ENCODE measurements around the gene OR13C9. TPM values are rescaled to one million over a fixed set of nuclear protein-coding genes. Genes with fewer than 3 reads are reported as not detected.

OR13C9 gene
- total and polyA plus RNA-seq, 10 of the 15 experiments (the other 5 are each of a cell fraction or from before 2014, with no cell fraction given): not detected

- peak; percentile 62; the same call in 1 of the 2 replicates for TF ChIP-seq MTA2 (IDR thresholded peaks at IDR 0.05; ENCODE audit: low read depth)
- TF ChIP-seq, protein P1, sequence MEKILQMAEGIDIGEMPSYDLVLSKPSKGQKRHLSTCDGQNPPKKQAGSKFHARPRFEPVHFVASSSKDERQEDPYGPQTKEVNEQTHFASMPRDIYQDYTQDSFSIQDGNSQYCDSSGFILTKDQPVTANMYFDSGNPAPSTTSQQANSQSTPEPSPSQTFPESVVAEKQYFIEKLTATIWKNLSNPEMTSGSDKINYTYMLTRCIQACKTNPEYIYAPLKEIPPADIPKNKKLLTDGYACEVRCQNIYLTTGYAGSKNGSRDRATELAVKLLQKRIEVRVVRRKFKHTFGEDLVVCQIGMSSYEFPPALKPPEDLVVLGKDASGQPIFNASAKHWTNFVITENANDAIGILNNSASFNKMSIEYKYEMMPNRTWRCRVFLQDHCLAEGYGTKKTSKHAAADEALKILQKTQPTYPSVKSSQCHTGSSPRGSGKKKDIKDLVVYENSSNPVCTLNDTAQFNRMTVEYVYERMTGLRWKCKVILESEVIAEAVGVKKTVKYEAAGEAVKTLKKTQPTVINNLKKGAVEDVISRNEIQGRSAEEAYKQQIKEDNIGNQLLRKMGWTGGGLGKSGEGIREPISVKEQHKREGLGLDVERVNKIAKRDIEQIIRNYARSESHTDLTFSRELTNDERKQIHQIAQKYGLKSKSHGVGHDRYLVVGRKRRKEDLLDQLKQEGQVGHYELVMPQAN (conservative IDR thresholded peaks at IDR 0.05): no peak
- no peaks in the 10 kb centered on the region for H3K9me3 ChIP-seq (replicated peaks; ENCODE audit: control insufficient read depth, insufficient read depth, low read length)
- no peaks in the 10 kb centered on the region for H3K4me1 ChIP-seq (ENCODE audit: control insufficient read depth, insufficient read depth, low read length)
- no peaks in the 10 kb centered on the region for H3K79me2 ChIP-seq (ENCODE audit: control insufficient read depth, insufficient read depth, low read length)
- H3K4me2 ChIP-seq (ENCODE audit: control insufficient read depth, insufficient read depth): no peak overlapping the region
- 4% methylated on average over 2 of the region's 2 CpGs for WGBS (ENCODE audit: insufficient coverage, insufficient replicate concordance, low lambda C conversion rate, missing lambda C conversion rate)
- no TSS peak for BruUV-seq (replicated peaks)
- no peaks in the 10 kb centered on the region for H3K27me3 ChIP-seq (replicated peaks in 1 of 2; ENCODE audit: control insufficient read depth in 2 of 2, insufficient read depth in 2 of 2, low read length in 1 of 2)
- CTCF ChIA-PET: interaction anchor here (1.3 kb wide), 1 partner anchor 25 kb away, joined by 4 read pairs; no protein-coding TSS in a partner anchor
- in situ Hi-C loops (cut with MboI) (no loop called here), intact Hi-C loops (cut with micrococcal nuclease; ENCODE audit: unreplicated experiment) (no loop called here)
- no peak overlapping the region for H2AFZ ChIP-seq (ENCODE audit: control insufficient read depth, low read depth, low read length)
- no peak overlapping the region for H3K27ac ChIP-seq (ENCODE audit: control insufficient read depth, insufficient read depth)
- no peaks in the 10 kb centered on the region for H4K20me1 ChIP-seq (ENCODE audit: control insufficient read depth, insufficient read depth)
- POLR2A ChIA-PET: no interaction called here
- FAIRE-seq (no peak), ATAC-seq (peak; percentile 68), DNase-seq (ENCODE audit: low read depth, low spot score) (no peak)
- H3K36me3 ChIP-seq (ENCODE audit: control insufficient read depth in 2 of 2, insufficient read depth in 2 of 2, low read length in 1 of 2): no peaks in the 10 kb centered on the region
- no peak overlapping the region for H3K9ac ChIP-seq (ENCODE audit: control insufficient read depth, insufficient read depth, low read length)
- SMC1A ChIA-PET (ENCODE audit: uncharacterized antibody, unreplicated experiment): interaction anchor here (0.5 to 1.3 kb wide), 4 partner anchors 18 to 160 kb away, joined by 3 to 5 read pairs (median 4); no protein-coding TSS in a partner anchor
- no peak overlapping the region for H3K4me3 ChIP-seq
- RAD21 ChIA-PET (ENCODE audit: unreplicated experiment): no interaction called here
These were observed 40.6 kb upstream of the OR13C9 start for GRCh38 chr9:104658496-104659195.

DNA sequence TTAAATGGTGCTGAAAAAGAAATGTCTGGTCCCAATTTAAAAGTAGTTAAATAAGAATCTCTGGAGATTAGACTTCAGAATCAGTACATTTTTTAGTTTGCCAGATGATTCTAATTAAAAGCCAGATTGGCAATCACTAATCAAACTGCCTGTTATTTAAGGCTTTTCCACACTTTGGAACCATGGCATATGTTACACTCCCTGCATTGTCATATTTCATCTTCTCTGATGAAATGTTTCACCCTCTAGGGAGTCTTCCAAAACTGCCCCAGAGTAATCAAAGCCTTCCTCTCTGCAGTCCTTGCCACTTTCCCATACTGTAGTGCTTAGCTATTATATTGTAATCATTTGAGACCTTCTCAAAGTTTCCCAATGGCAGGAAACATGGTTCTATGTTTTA lies 17.5 kb upstream of the OR13C9 start:
- BruUV-seq (replicated peaks): no TSS peak
- DNase-seq (ENCODE audit: low read depth, low spot score) (no peak), ATAC-seq (no peak), FAIRE-seq (no peak)
- Histone ChIP-seq H3K9ac (ENCODE audit: control insufficient read depth, insufficient read depth, low read length) (no peak overlapping the region), H3K27ac (ENCODE audit: control insufficient read depth, insufficient read depth) (no peak overlapping the region), H3K4me1 (ENCODE audit: control insufficient read depth, insufficient read depth, low read length) (no peaks in the 10 kb centered on the region), H3K4me2 (ENCODE audit: control insufficient read depth, insufficient read depth) (no peak overlapping the region), H3K4me3 (no peak overlapping the region), H3K79me2 (ENCODE audit: control insufficient read depth, insufficient read depth, low read length) (no peaks in the 10 kb centered on the region), H3K9me3 (replicated peaks; ENCODE audit: control insufficient read depth, insufficient read depth, low read length) (no peaks in the 10 kb centered on the region), H3K36me3 (ENCODE audit: control insufficient read depth in 2 of 2, insufficient read depth in 2 of 2, low read length in 1 of 2) (no peaks in the 10 kb centered on the region), H4K20me1 (ENCODE audit: control insufficient read depth, insufficient read depth) (no peaks in the 10 kb centered on the region), H3K27me3 (replicated peaks in 1 of 2; ENCODE audit: control insufficient read depth in 2 of 2, insufficient read depth in 2 of 2, low read length in 1 of 2) (no peaks in the 10 kb centered on the region), H2AFZ (ENCODE audit: control insufficient read depth, low read depth, low read length) (no peak overlapping the region)
- intact Hi-C loops (cut with micrococcal nuclease; ENCODE audit: unreplicated experiment) (no loop called here), in situ Hi-C loops (cut with MboI) (no loop called here)
- ChIA-PET CTCF (no interaction called here), POLR2A (no interaction called here), RAD21 (ENCODE audit: unreplicated experiment) (no interaction called here), SMC1A (ENCODE audit: uncharacterized antibody, unreplicated experiment) (no interaction called here)
- no peak for TF ChIP-seq TCF12 (IDR thresholded peaks at IDR 0.05; ENCODE audit: low read depth, low read length)
- TF ChIP-seq IKZF2 (IDR thresholded peaks at IDR 0.05): no peak

Data from GM12878 (cell line).